BJ (cell line): ENCODE results near the gene PHF24. TPM values are rescaled to one million over a fixed set of nuclear protein-coding genes. Genes with fewer than 3 reads are reported as not detected.

Experiments used
- CTCF ChIA-PET: fragments of 350-600 bp; formaldehyde crosslinking; extraction: SDS; loops from one replicate; lab custom pipeline; 2021; ENCODE audit warnings: antibody characterized with exemption, inconsistent platforms; lab: Yijun Ruan, JAX
- POLR2A ChIA-PET: fragments of 300-600 bp; sonication (Branson Sonifier 250); formaldehyde crosslinking; extraction: SDS; loops from one replicate; lab custom pipeline; 2021; ENCODE audit warnings: antibody characterized with exemption; lab: Charles Lee
- DNase-seq: peaks from one replicate; pipeline ENCODE4 v3.0.0-alpha.2; 2011; ENCODE audit warnings: low read depth
- H3K27me3 ChIP-seq: 2 replicates; pipeline ENCODE4 v1.6.0; 2011; ENCODE audit warnings: low read length; ENCODE audit not compliant: control insufficient read depth, insufficient read depth
- H3K36me3 ChIP-seq: 2 replicates; pipeline ENCODE4 v1.5.1; 2011; ENCODE audit warnings: low read length; ENCODE audit not compliant: control insufficient read depth, insufficient read depth
- H3K4me3 ChIP-seq: 2 replicates; pipeline ENCODE4 v1.5.1; 2011; ENCODE audit warnings: low read depth, mild to moderate bottlenecking, control low read depth, low read length
- polyA plus RNA-seq: library from polyadenylated mRNA; depleted of rRNA; stranded (reverse); fragments of >200 nt; gene quantifications from 2 replicates; pipeline ENCODE4 v1.2.3, GENCODE V29; 2011
- TF ChIP-seq, protein P1 (sequence below): IDR thresholded peaks from 2 replicates; pipeline ENCODE4 v1.5.1; 2011; ENCODE audit warnings: low read depth, mild to moderate bottlenecking, control low read depth, inconsistent platforms, low read length, moderate library complexity; ENCODE audit not compliant: insufficient read depth

The PHF24 gene
- polyA plus RNA-seq, 1 experiment = 0.09 TPM

GRCh38 chr9:34990908-34991606, 33.0 kb downstream of the PHF24 start:
- Histone ChIP-seq H3K4me3 (no peak overlapping the region), H3K27me3 (no peaks in the 10 kb centered on the region), H3K36me3 (no peaks in the 10 kb centered on the region)
- ChIA-PET CTCF (interaction anchor here (2.0 kb wide), 1 partner anchor 92 kb away, joined by 7 read pairs; no protein-coding TSS in a partner anchor), POLR2A (interaction anchor here (1.2 kb wide), 1 partner anchor 82 kb away, joined by 3 read pairs; the partner anchor contains the start of gene VCP)
- TF ChIP-seq, protein P1, sequence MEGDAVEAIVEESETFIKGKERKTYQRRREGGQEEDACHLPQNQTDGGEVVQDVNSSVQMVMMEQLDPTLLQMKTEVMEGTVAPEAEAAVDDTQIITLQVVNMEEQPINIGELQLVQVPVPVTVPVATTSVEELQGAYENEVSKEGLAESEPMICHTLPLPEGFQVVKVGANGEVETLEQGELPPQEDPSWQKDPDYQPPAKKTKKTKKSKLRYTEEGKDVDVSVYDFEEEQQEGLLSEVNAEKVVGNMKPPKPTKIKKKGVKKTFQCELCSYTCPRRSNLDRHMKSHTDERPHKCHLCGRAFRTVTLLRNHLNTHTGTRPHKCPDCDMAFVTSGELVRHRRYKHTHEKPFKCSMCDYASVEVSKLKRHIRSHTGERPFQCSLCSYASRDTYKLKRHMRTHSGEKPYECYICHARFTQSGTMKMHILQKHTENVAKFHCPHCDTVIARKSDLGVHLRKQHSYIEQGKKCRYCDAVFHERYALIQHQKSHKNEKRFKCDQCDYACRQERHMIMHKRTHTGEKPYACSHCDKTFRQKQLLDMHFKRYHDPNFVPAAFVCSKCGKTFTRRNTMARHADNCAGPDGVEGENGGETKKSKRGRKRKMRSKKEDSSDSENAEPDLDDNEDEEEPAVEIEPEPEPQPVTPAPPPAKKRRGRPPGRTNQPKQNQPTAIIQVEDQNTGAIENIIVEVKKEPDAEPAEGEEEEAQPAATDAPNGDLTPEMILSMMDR = no peak
- DNase-seq = no peak

- TF ChIP-seq, protein P1 = no peak
- Histone ChIP-seq H3K36me3 (peaks cover 4% of the 10 kb centered on the region), H3K27me3 (no peaks in the 10 kb centered on the region), H3K4me3 (no peak overlapping the region)
- CTCF ChIA-PET = interaction anchor here (4.1 kb wide), 1 partner anchor 92 kb away, joined by 36 read pairs; no protein-coding TSS in a partner anchor
- DNase-seq = no peak
- POLR2A ChIA-PET = interaction anchor here (1.2 kb wide), 1 partner anchor 81 kb away, joined by 3 read pairs; the partner anchor contains the start of gene VCP
Observed at GRCh38 chr9:34991607-34992375, 33.7 kb downstream of the PHF24 start.

- ChIA-PET POLR2A (interaction anchor here (1.2 kb wide), 1 partner anchor 80 kb away, joined by 3 read pairs; the partner anchor contains the start of gene VCP), CTCF (interaction anchor here (0.6 to 4.1 kb wide), 3 partner anchors 9 to 557 kb away, joined by 3 to 36 read pairs (median 4); no protein-coding TSS in a partner anchor)
- no peaks in the 10 kb centered on the region for H3K27me3 ChIP-seq
- DNase-seq = peak; percentile 45
- TF ChIP-seq, protein P1 = no peak
- H3K4me3 ChIP-seq = no peak overlapping the region
- peaks cover 9% of the 10 kb centered on the region for H3K36me3 ChIP-seq
Observed at GRCh38 chr9:34992376-34992951, 34.4 kb downstream of the PHF24 start.

GRCh38 chr9:34993502-34994259, 35.6 kb downstream of the PHF24 start:
- ChIA-PET CTCF (interaction anchor here (0.7 to 4.1 kb wide), 13 partner anchors 8 to 348 kb away, joined by 3 to 36 read pairs (median 4); partner anchors contain the start of genes FANCG, PIGO and VCP), POLR2A (no interaction called here)
- no peak for DNase-seq
- Histone ChIP-seq H3K27me3 (no peaks in the 10 kb centered on the region), H3K36me3 (peaks cover 14% of the 10 kb centered on the region), H3K4me3 (no peak overlapping the region)
- TF ChIP-seq, protein P1 = no peak
